ENCODE measurements around the gene C1orf159.
"Not testable (repeated sequence)": the region's sequence is repeated elsewhere in the genome, so short reads cannot be mapped to it uniquely, and the experiment has no call there.

The C1orf159 gene

DNA sequence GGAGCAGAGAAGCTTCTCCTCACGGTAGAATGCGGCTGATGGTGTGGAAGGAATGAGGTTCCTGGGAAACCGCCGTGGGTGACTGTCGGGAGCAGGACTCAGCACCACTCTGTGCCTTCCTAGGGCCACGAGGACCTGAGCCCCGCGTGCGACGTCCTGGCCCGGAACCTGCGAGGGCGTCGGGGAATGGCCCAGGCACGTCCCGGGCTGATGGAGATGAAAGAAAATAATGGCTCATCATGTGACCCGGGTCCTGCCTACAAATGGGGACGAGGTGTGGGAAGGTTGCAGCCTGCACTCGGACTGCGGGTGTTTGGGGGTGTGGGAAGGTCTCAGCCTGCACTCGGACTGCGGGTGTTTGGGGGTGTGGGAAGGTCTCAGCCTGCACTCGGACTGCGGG is 32.7 kb upstream of the C1orf159 start:
- no peak for DNase-seq

DNA sequence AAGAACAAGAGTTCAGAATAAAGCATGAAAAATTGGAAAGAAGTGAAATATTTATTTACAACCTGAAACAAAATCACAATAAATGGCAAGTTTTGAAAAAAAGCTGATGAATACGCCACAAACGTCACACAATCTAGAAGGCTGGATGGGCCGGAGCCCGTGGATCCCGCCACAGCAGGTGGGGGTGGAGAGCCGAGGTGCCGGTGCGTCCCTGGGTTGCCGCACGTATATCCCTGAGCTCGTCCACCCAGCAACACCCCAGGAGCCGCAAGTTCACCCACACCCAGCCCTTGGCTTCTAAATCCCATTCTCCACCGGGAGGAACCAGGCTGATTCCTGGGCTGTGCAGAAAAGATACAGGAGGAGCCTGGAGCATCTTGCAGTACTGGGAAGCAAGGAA is 32.2 kb upstream of the C1orf159 start:
- DNase-seq, result no peak

- DNase-seq, result no peak
Measured at GRCh38 chr1:1146596-1146995, 30.7 kb upstream of the C1orf159 start.

DNA sequence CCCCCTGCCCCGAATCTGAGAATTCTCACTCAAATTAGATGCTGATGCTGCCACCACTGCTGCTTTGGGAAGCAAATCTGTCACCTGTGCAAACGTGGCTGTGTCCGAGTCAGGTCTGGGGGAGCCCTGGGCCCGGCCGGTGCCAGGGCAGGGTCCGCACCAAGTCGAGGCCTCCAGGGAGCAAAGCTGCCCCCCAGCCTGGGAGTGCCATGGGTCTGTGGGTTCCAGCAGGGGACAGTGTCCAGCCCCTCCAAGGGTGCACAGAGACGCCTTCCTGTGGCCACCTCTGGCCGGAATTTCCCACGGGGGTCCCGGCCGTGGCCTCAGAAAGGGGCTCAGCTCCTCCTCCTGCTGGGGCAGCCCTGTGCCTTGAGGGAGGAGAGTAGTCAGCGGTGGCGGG is 30.1 kb upstream of the C1orf159 start:
- DNase-seq, result no peak

DNA sequence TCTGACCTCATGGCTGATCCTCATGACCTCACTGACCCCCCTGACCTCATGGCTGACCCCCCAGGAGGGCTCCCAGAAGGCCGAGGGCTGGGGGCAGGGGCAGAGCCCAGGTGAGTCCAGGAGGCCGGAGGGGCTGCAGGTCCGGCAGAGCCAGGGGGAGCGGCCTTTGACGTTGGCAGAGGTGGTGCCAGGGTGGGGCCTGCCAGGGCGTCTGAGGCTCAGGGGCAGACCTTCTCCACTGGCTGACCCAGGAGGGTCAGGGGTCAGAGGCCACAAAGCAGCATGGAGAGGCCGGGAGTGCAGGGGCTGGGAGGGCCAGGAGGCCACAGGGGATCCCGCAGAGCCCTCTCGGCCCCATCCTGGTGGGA is 29.6 kb upstream of the C1orf159 start:
- DNase-seq, result no peak

DNA sequence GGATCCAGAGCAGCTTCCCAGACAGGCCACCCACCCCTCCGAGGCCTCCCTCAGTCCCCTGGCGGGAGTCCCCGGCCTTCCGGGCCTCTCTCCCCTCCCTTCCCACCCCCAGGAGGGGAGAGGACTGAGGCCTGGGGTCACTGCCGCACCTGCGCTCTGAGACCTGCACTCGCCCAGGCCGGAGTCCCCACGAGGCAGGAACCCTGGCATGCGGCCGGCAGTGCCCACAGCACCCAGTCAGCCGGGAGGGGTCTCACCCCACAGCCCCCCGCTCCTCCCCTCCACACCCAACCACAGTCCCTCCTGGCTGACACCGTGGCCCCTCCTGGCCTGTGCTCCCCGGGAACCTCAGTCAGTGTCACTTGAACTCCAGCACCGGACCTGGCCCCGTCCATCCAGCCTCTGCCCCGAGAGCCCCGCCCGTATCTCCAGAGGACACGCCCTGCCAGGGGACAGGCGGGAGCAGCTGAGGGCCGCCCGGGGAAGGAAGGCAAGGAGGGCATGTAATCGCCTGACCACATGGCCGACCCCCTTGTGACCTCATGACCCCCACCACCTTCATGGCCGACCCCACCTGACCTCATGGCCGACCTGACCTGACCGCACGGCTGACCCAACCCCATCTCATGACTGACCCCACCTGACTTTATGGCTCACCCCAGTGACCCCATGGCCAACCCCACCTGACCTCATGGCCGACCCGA is 29.1 kb upstream of the C1orf159 start:
- no peak for DNase-seq

DNA sequence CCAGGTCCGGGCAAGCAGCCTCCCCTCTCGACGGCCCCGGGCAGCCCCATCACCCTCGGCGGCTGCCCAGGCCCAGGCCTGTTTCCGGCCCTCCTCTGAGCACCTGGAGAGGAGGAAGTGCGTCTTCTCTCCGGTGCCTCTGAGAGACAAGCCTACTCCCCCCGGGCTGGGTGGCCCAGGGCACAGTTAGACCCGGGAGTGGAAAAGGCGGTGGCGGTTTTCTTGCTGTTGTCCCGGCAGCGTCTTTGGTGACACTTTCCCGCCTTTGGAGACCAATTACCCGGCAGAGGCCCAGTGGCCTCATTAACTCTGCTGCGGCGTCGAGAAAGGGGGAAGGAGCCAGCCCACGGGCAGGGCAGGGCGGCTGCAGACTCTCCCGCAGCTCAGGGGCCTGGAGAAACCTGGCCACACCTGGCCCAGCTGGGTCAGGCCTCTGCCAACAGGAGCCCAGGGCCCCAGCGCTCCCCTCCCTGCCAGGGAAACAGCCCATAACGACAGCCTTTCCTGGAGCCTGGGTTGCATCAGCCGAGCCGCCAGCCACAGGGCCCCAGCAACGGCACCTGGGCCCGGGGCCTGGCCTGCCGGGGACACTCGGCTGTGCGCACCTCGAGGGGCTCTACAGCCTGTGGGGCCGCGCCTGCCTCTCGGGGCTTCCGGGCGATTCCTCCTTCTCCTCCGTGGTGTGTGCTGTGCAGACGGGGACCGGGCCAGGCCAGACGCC is 28.4 kb upstream of the C1orf159 start:
- no peak for DNase-seq

GRCh38 chr1:1143636-1144035 is 27.7 kb upstream of the C1orf159 start:
- no peak for DNase-seq

- DNase-seq, result no peak
Measured at GRCh38 chr1:1142844-1143243, 27.0 kb upstream of the C1orf159 start.

DNA sequence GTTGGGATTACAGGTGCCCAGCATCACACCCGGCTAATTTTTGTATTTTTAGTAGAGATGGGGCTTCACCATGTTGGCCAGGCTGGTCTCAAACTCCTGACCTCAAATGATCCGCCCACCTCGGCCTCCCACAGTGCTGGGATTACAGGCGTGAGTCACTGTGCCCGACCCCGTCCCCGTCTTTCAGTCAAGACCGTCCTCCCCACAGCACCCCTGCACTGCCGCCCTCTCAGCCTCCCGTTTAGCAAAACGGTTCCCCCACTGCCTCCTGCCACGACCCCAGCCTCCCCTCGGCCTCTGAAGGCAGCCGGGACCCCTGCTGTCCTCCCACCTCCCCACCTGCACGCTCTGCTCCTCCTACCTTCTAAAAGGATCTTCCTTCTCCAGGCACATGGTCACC is 26.5 kb upstream of the C1orf159 start:
- not testable (repeated sequence) for DNase-seq

- no peak for DNase-seq
Measured at GRCh38 chr1:1141911-1142250, 26.0 kb upstream of the C1orf159 start.

DNA sequence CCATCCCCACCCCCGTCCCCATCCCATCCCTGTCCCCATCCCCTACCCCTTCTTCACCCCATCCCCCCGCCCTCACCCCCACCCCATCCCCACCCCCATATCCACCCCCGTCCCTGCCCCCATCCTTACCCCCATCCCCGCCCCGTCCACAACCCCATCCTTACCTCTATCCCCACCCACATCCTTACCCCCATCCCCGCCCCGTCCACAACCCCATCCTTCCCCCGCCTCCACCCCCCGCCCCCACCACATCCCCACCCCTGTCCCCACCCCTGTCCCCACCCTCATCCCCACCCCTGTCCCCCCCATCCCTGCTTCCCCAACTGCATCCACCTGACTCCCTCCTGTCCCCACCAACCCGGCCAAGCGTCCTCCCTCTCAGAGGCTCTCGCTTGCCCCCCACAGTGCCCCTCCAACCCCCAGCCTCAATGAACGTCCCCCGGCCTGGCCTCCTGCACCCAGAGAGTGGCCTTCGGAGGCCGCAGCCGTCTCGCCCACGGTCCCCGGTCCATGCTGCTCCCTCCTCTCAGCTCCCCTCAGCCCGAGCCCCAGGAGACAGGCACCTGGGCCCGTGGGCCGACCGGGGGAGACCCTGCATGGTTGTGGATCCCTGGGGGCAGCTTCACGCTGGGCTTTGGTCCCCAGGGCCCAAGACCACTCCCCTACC is 25.5 kb upstream of the C1orf159 start:
- no peak for DNase-seq

DNA sequence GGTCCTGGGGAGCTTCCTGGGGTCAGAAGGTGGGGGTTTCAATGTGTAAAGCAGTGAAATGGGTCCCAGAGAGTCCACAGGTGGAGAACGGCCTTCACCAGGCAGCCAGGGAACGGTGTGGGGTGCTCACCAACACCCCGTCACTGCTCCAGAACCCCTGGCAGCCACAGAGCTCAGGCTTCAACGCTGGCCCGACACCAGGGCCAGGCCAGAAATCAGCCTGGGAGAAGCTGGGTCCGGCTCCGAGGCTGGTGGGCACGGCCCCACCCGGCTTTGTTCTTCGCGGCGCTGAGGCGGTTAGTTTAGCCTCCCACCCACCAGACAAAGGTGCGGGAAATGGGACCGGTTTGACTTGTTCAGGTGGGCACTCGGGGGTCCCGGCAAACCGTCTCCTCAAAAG is 24.8 kb upstream of the C1orf159 start:
- no peak for DNase-seq

GRCh38 chr1:1137256-1138045 is 21.6 kb upstream of the C1orf159 start:
- no peak for DNase-seq

GRCh38 chr1:1136547-1137230 is 20.8 kb upstream of the C1orf159 start:
- no peak for DNase-seq

GRCh38 chr1:1135339-1136136 is 19.6 kb upstream of the C1orf159 start:
- DNase-seq, result no peak

GRCh38 chr1:1134300-1134970 is 18.5 kb upstream of the C1orf159 start:
- DNase-seq, result no peak

DNA sequence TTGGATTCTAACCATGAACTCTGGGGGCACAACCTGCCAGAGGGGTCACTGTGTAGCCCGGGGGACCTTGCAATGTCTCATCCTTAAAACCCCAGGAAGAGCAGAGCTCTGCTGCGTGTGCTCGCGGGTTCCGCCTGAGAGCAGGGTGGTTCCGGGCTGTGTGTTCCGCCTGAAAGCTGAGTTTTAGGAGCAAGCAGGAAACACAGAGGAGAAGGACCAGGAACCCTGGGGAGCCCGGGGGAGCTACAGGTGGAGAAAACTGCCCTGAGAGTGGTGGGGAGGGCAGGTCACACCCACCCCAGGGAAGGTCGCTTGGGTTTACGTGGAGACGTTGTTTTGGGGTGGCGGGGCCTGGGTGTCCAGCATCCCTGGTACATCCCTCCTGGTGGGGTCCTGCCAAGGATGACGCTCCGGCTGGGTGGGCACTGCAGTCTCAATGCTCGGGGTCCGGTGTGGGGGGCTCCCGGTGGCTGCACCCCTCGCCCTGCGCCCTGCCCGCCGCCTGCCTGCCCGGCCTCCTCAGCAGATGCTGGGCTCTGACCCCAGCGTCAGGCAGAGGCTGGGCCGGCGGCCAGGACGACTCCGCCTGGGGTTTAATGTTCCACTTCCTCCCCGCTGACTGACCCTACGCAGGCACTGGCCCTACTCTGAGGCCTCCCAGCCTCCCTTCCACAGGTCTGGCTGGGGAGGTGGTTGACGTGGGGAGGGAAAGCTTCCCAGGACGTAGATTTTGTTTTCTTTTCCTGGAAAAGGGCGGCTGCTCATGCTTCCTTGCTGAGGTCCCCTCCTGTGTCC is 17.3 kb upstream of the C1orf159 start:
- DNase-seq, result no peak

DNA sequence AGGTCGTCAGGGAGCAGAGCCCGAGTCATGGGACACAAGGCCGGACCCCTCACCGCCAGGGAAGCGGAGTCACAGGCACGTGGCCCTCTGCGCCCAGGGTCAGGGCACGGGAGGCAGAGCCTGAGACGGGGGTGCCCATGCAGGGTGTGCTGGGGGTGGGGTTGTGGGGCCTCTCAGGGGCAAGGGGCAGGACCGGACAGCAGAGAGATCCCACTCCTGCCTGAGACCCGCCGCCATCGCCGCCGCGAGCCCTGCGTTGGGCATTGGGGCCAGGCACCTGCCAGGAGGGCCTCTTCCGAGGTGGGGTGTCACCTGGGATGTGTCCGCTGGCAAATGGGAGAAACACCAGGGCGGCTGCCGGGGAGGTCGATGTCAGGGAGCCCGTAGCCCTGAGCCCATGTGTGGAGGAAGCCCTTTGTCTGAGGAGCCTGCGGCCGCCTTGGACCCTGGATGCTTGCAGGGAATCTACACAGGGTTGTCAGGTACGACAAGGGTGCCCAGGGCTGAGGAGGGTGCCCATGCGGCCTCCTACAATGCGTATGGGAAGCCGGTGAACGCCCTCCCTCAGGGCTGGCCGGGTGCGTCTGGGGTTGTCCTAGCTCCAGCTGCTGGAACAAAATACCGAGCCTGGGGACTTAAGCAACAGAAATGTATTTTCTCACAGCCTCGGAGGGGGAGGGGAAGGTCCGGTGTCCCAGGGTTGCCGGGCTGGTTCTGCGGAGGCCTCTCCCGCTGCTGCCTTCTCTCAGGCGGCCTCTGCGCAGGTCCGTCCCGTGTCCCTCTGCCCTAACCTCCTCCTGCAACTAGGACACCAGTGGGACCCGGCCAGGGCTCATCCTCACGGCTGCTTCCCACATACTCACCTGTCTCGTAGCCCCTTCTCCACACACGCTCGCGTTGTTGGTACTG is 16.4 kb upstream of the C1orf159 start:
- no peak for DNase-seq
